Activated effector memory CD4-positive, alpha-beta T cell treated with anti-CD3 and anti-CD28 coated beads, Interleukin-2, amount 50 U/mL, for 16 hours (primary cell): Measurements from ENCODE around the gene TLR9.
"Not testable (repeated sequence)": the region's sequence is repeated elsewhere in the genome, so short reads cannot be mapped to it uniquely, and the experiment has no call there.

ENCODE experiments used
- DNase-seq: peaks from one replicate; pipeline ENCODE4 v3.0.0-alpha.2; 2020

The TLR9 gene

GRCh38 chr3:52194485-52195290, 30.8 kb downstream of the TLR9 start:
- DNase-seq, result no peak

- no peak for DNase-seq
These were observed 32.4 kb downstream of the TLR9 start for GRCh38 chr3:52193065-52193464.

GRCh38 chr3:52191663-52192062, 33.8 kb downstream of the TLR9 start:
- DNase-seq, result no peak

- DNase-seq, result no peak
These were observed 35.0 kb downstream of the TLR9 start for GRCh38 chr3:52190294-52191074.

- DNase-seq, result no peak
These were observed 36.9 kb downstream of the TLR9 start for GRCh38 chr3:52188556-52188955.

GRCh38 chr3:52186729-52187128, 38.7 kb downstream of the TLR9 start:
- DNase-seq, result no peak

GRCh38 chr3:52185837-52186236, 39.6 kb downstream of the TLR9 start:
- no peak for DNase-seq

- DNase-seq, result no peak
These were observed 40.1 kb downstream of the TLR9 start for GRCh38 chr3:52185311-52185710.

GRCh38 chr3:52184690-52185089, 40.8 kb downstream of the TLR9 start:
- DNase-seq, result no peak

- no peak for DNase-seq
These were observed 41.5 kb downstream of the TLR9 start for GRCh38 chr3:52183786-52184445.

- DNase-seq, result no peak
These were observed 42.8 kb downstream of the TLR9 start for GRCh38 chr3:52182691-52183090.

- no peak for DNase-seq
These were observed 43.2 kb downstream of the TLR9 start for GRCh38 chr3:52182196-52182595.

GRCh38 chr3:52181543-52181942, 43.9 kb downstream of the TLR9 start:
- no peak for DNase-seq

GRCh38 chr3:52178537-52178936, 46.9 kb downstream of the TLR9 start:
- DNase-seq, result no peak

- DNase-seq, result not testable (repeated sequence)
These were observed 47.3 kb downstream of the TLR9 start for GRCh38 chr3:52178126-52178525.

- no peak for DNase-seq
These were observed 47.8 kb downstream of the TLR9 start for GRCh38 chr3:52177701-52178042.

- DNase-seq, result no peak
These were observed 48.3 kb downstream of the TLR9 start for GRCh38 chr3:52176951-52177700.

GRCh38 chr3:52176180-52176752, 49.2 kb downstream of the TLR9 start:
- peak; percentile 25 for DNase-seq

GRCh38 chr3:52175416-52176179, 49.8 kb downstream of the TLR9 start:
- no peak for DNase-seq

- no peak for DNase-seq
These were observed 50.5 kb downstream of the TLR9 start for GRCh38 chr3:52174896-52175295.

- DNase-seq, result no peak
These were observed 52.3 kb downstream of the TLR9 start for GRCh38 chr3:52173101-52173500.

- no peak for DNase-seq
These were observed 53.1 kb downstream of the TLR9 start for GRCh38 chr3:52172262-52172757.
